ENCODE results near the gene POMT2.
"Not testable (repeated sequence)": the region's sequence is repeated elsewhere in the genome, so short reads cannot be mapped to it uniquely, and the experiment has no call there.

POMT2 gene, protein sequence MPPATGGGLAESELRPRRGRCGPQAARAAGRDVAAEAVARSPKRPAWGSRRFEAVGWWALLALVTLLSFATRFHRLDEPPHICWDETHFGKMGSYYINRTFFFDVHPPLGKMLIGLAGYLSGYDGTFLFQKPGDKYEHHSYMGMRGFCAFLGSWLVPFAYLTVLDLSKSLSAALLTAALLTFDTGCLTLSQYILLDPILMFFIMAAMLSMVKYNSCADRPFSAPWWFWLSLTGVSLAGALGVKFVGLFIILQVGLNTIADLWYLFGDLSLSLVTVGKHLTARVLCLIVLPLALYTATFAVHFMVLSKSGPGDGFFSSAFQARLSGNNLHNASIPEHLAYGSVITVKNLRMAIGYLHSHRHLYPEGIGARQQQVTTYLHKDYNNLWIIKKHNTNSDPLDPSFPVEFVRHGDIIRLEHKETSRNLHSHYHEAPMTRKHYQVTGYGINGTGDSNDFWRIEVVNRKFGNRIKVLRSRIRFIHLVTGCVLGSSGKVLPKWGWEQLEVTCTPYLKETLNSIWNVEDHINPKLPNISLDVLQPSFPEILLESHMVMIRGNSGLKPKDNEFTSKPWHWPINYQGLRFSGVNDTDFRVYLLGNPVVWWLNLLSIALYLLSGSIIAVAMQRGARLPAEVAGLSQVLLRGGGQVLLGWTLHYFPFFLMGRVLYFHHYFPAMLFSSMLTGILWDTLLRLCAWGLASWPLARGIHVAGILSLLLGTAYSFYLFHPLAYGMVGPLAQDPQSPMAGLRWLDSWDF

GRCh38 chr14:77320238-77320935 lies at the start of gene POMT2:
POMT2 (minus strand) TSS chr14:77320883; CDS start chr14:77320681, 202 bp downstream.
- DNase-seq, result peak; percentile 91 to 92

- no peak for DNase-seq
These were observed 48.6 kb upstream of the POMT2 start for GRCh38 chr14:77369285-77369684.

GRCh38 chr14:77364146-77364545 lies 43.5 kb upstream of the POMT2 start:
- DNase-seq, result no peak

- DNase-seq, result no peak
These were observed 38.9 kb upstream of the POMT2 start for GRCh38 chr14:77359626-77360025.

DNA sequence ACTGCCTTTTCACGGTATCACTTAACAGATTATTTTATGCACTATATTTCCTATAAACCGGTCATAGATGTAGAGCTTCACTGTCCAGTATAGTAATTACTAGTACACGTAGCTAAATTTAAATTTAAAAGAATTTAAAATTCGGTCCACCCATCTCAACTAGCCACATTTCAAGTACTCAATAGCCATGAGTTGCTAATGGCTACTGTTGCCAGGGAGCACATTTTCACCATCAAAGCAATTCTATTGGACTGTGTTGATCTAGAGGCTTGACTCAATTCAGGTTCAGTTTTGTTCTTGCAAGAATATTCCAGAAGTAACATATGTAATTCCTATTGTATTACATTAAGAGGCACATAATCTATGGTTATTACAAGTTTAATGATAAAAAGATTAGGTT lies 36.2 kb upstream of the POMT2 start:
- no peak for DNase-seq

DNA sequence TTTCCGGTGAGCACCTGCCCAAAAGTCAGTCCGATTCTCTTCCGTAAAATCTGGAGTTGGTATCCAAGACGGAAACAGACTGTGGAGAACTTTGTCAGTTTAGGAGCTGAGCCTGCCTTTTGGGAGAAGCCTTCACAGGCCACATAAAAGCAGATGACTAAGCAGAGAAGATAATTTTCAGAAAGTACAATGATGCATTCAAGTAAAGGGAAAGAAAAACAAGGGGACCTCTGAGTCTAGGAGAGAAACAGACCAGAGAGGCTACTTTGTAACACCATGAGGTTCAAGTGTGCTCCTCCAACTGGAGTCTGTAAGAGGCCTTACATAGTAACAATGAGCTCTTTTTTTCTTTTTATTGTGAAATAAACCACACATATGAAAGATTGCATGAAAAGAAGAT lies 35.1 kb upstream of the POMT2 start:
- no peak for DNase-seq

DNA sequence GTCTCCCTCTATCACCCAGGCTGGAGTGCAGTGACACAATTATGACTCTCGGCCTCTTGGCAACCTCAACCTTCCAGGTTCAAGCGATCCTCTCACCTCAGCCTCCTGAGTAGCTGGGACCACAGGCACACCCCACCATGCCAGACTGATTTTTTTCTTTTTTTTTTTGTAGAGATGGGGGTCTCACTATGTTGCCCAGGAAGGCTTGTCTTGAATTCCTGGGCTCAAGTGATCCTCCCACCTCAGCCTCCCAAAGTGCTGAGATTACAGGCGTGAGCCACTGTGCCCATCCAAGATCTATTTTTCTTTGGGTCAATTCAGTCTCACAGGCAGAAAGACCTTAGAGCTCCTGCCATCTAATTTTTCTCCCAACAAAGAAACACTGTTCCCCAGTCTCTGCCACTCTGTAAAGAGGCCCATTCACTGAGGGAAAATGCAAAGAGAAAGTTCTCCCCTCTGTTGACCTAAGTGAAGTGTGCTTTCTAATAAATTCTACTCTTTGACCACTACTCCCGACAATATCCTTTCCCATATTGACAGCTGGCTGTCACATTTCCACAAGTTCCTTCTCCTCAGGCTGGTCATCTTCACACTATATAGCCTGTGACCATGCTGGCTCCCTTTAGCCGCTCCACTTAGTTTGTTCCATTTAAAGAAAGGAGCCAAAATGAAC lies 32.9 kb upstream of the POMT2 start:
- DNase-seq, result no peak

DNA sequence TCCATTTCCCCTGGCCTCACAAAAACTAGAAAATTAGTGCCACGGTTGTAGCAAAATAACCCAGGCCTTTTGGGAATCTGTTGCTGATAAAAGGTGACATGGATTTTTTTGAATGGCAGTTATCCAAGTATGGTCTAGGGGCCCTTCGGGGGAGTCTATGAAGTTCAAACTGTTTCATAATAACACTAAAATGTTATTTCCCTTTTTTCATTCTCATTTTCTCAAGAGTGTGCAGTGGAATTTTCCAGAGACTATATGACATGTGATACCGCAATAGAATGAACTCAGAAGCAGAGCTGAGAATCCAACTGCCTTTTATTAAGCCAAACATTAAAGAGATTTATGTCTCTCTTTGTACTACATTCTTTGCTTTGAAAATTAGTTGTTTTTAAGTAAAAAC lies 27.1 kb upstream of the POMT2 start:
- no peak for DNase-seq

DNA sequence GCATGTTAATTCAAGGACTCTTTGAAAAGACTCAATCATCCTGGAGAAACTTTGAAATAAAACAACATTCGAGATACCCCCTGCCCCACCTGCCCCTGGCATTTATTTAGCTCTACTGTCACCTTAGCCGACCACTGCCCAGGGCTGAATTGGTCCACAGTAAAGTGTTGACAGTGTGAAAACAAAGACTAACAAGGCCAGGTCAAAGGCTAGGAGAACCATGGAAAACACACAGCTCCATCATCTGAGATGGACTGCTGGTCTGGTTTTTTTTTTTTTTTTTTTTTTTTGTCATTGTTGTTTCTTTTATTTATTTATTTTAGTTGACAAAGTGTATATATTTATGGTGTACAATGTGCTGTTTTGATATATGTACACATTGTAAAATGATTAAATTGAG lies 25.8 kb upstream of the POMT2 start:
- DNase-seq, result no peak

DNA sequence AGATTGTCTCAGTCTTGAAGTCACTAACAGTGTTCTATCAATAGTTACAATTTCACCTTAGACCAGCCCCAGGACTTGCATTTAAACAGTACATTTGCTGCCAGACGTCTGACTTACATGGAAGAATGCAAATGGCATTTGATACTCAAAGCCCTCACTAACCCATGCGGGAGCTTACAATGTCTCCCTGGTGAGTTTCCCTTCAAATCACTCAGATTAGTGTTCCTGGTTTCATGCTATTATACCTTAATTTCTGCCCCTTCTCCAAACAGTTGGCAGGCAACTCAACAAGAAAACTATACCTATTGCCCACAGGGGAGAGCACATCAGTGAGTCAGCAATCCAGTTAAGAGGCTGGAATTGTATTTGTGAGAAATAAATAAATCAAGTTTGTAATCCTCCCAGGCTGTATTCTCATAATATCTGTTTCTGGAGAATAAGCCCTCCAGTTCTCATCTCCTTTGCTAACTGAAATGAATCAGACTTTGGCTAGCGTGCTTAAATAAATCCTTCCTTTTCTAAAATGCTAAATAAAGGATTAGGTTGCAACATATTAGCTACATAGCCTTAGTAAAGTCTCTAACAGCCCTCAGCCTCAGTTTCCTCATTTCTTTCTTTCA lies 23.8 kb upstream of the POMT2 start:
- DNase-seq, result no peak

DNA sequence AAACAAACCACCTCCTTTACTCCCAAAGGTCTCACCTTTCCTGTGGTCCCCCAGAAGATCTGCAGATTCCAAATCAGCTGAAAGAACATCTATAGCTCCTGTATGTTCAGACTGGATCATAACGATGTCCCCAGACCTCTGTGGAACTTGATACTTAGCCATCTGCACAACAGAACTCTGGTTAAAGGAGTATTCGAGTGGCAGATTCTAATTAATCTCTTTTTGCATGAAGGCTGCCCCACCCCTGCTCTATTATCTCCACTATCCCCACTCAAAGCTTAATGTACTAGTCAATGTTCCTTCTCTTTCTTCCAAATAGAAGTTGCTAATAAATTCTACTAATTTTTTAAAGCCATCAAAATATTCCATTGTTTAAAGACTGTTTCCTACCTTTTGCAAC lies 23.0 kb upstream of the POMT2 start:
- DNase-seq, result no peak

DNA sequence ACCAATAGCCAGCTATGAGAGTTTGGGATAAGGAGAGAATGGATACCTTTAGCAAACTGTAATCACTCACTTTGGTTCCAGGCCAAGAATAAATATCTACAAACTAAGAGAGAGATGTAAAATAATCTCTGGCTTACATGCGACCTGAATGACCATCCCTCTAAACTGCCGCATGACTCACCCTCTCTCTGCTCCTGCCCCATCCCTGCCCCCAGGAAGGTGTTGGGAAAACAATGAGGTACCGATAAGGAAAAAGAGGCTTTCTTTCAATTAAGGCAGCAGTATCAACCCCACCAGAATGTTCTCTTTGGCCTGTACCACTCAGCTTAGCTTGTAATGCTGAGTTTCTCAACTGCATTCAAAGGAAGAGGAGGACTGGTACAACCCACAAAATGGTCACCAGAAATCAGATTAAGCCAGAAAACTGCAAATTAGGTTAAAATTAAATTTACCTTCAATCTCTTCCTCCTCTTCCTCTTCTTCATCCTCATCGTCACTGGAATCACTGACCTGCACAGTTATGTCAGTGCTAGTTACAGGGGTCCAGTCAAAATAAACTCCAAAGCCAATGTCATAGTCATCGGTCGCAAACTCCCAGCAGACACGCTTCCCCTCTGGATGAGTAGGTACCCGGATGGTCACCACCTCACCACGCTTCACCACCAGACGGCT lies 22.2 kb upstream of the POMT2 start:
- DNase-seq, result no peak

DNA sequence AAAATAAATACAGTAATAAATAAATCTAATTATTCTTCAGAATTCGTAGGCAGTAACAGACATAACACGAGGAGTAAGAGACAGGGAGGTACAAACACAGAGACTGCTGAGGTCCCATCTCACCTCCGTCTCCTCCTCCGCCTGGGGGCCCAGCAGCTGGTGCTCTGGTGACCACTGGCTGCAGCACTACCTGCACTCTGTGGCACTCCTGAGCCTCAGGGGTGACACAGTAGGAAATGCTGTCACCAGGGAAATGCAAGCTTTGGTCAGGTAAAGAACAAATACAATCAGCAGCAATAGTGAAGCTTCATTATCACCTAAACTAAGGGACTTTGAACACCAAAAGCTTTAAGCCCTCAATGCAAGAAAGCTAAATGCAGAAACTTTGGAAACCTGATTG lies 19.7 kb upstream of the POMT2 start:
- no peak for DNase-seq

GRCh38 chr14:77339407-77339806 lies 18.7 kb upstream of the POMT2 start:
- DNase-seq, result no peak

DNA sequence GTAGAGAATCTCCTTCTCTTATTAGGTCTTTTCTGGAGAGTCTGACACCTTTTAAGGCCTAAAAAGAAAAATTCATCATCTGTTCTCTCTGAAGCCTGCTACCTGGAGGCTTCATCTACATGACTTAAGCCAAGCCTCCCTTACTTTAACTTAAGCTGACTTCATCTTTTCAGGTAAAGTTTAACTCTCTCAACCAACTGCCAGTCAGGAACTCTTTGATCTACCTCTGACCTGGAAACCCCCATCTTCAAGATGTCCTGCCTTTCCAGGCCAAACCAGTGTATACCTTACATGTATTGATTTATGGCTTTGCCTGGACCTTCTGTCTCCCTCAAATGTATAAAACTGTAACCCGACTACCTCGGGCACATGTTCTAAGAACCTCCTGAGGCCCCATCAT lies 17.6 kb upstream of the POMT2 start:
- no peak for DNase-seq

DNA sequence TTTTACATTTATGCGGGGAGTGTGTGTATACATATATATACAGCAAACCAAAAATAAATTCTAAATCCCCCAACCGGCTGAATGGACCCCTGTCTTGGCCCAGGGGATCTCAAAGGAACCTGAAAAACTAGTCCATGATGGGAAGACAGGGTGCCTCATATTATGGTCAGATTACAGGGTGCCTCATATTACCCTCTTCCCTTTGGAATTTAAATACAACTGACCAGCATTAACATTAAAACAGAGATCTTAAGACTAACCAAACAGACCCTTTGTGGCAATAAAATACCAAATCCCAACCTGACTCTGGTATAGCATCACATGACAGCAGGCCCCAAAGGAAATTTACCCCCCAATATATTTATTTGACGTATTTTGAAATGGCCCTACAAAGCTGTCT lies 17.2 kb upstream of the POMT2 start:
- DNase-seq, result no peak

DNA sequence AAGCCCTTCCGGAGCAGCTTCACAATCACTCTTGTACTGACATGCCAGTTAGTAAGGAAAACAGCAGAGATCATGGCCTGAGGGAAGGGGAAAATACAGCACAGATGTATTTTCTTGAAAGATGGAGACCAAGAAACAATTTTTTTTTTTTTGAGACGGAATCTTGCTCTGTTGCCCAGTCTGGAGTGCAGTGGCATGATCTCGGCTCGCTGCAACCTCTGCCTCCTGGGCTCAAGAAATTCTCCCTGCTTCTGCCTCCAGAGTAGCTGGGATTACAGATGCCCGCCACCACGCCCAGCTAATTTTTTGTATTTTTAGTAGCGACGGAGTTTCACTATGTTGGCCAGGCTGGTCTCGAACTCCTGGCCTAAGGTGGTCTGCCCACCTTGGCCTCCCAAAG lies 16.6 kb upstream of the POMT2 start:
- not testable (repeated sequence) for DNase-seq

DNA sequence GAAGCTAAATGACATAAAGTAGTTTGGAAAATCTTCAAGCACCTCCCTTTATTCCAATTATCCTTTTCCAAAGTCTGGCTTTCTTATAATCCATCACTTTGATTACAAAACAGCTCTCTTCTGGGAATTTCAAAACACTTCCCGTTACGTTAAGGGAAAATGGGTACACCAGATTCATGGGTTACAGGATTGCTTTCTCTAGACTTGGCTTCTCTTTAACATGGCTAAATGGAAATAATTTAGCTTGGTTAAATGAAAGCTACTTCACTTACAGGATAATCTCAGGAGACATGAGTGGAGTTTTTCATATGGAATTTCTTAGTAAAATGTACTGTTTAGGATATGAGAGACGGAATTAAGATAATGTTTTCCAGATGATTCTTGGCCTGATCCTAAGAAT lies 14.9 kb upstream of the POMT2 start:
- no peak for DNase-seq

DNA sequence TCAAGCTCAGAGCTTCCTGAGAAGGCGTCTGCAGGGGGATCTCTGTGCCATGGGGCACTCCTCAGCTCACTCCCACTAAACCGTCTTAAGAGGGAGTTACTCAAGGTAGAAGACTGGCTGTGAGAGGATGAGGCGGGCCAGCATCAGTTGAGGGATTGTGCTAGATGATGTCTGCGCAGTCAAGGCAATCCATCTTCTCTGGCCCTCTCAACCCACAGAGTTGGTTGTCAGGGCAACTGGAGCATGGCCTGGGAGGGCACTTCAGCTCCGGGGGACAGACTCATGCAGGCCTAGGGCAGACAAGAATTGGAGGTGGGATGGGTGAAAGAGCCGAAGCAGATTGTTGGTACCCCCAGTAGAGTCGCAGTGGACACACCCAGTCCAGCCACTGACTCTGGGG lies 9.2 kb upstream of the POMT2 start:
- DNase-seq, result no peak

- DNase-seq, result no peak
These were observed 6.4 kb upstream of the POMT2 start for GRCh38 chr14:77327111-77327510.

- no peak for DNase-seq
These were observed 5.0 kb upstream of the POMT2 start for GRCh38 chr14:77325746-77326094.
